Thoracic aorta (tissue), 2 donors: ENCODE measurements around the gene BPI. TPM values are rescaled to one million over a fixed set of nuclear protein-coding genes. Genes with fewer than 3 reads are reported as not detected.

ENCODE experiments used
- ATAC-seq: fragments of 150-250 bp; one replicate; pipeline ENCODE4 v1.8.0; 2017; ENCODE audit warnings: low read depth; ENCODE audit not compliant: insufficient number of reproducible peaks, low FRiP score
- DNase-seq: peaks from one replicate; pipeline ENCODE4 v3.0.0-alpha.2; 2020; ENCODE audit warnings: low spot score
- H3K27ac ChIP-seq, 2 donors: fragments of 200-600 bp; sonication (generic); 1 replicate in 1 of 2; 2 replicates in 1 of 2; pipeline ENCODE4 v1.5.1; 2016; ENCODE audit warnings: mild to moderate bottlenecking in 2 of 2, moderate library complexity in 2 of 2
- H3K27me3 ChIP-seq: fragments of 200-600 bp; sonication (generic); replicated peaks from 2 replicates; pipeline ENCODE4 v1.6.0; 2016; ENCODE audit warnings: mild to moderate bottlenecking; ENCODE audit not compliant: insufficient read depth
- H3K36me3 ChIP-seq: fragments of 200-600 bp; sonication (generic); one replicate; pipeline ENCODE4 v1.5.1; 2016
- H3K4me1 ChIP-seq, 2 donors: fragments of 200-600 bp; sonication (generic); 1 replicate in 1 of 2; 2 replicates in 1 of 2; pipeline versions ENCODE4 v1.5.1 to v1.6.0; 2016; ENCODE audit warnings: low read depth in 2 of 2, mild to moderate bottlenecking in 1 of 2; ENCODE audit not compliant: control insufficient read depth in 1 of 2
- H3K4me3 ChIP-seq: fragments of 200-600 bp; sonication (generic); 2 replicates; pipeline ENCODE4 v1.5.1; 2016; ENCODE audit warnings: mild to moderate bottlenecking
- H3K9me3 ChIP-seq: fragments of 200-600 bp; sonication (generic); 2 replicates; pipeline ENCODE4 v1.5.1; 2016
- CTCF ChIP-seq: fragments of 200-600 bp; sonication (generic); IDR thresholded peaks from one replicate; pipeline ENCODE4 v1.5.1; 2019; ENCODE audit warnings: antibody characterized with exemption
- total RNA-seq, 2 donors: library from RNA; depleted of rRNA; stranded (reverse); fragments of >200 nt; gene quantifications; one replicate each; pipeline versions ENCODE4 v1.1.0 to v1.2.3, GENCODE V29; 2016

The BPI gene
- total RNA-seq, 2 donors from 2014 or later = 0.35 to 4.1 TPM

- no peaks in the 10 kb centered on the region for H3K27me3 ChIP-seq
- no peaks in the 10 kb centered on the region for H3K9me3 ChIP-seq
- no peak for TF ChIP-seq CTCF
- H3K36me3 ChIP-seq = no peaks in the 10 kb centered on the region
- ATAC-seq (no peak), DNase-seq (no peak)
- H3K27ac ChIP-seq = no peak overlapping the region
- no peaks in the 10 kb centered on the region for H3K4me1 ChIP-seq
- no peak overlapping the region for H3K4me3 ChIP-seq
These were observed 54.6 kb downstream of the BPI start for GRCh38 chr20:38358556-38358955.

GRCh38 chr20:38363004-38363747 lies 59.2 kb downstream of the BPI start:
- Histone ChIP-seq H3K36me3 (no peaks in the 10 kb centered on the region), H3K4me3 (no peak overlapping the region), H3K9me3 (no peaks in the 10 kb centered on the region), H3K27ac (no peak overlapping the region), H3K27me3 (no peaks in the 10 kb centered on the region), H3K4me1 (no peaks in the 10 kb centered on the region)
- TF ChIP-seq CTCF = no peak
- DNase-seq (no peak), ATAC-seq (no peak)

- DNase-seq = no peak
- no peaks in the 10 kb centered on the region for H3K9me3 ChIP-seq
- no peaks in the 10 kb centered on the region for H3K36me3 ChIP-seq
- H3K27ac ChIP-seq = no peak overlapping the region
- no peak for ATAC-seq
- H3K4me1 ChIP-seq = no peaks in the 10 kb centered on the region
- H3K27me3 ChIP-seq = no peaks in the 10 kb centered on the region
- H3K4me3 ChIP-seq = no peak overlapping the region
- no peak for TF ChIP-seq CTCF
These were observed 65.4 kb downstream of the BPI start for GRCh38 chr20:38369389-38369788.

GRCh38 chr20:38372806-38373205 lies 68.8 kb downstream of the BPI start:
- TF ChIP-seq CTCF = no peak
- Histone ChIP-seq H3K9me3 (no peaks in the 10 kb centered on the region), H3K4me1 (no peaks in the 10 kb centered on the region), H3K4me3 (no peak overlapping the region), H3K36me3 (no peaks in the 10 kb centered on the region), H3K27me3 (no peaks in the 10 kb centered on the region), H3K27ac (peak overlapping the region; percentile 25 to 30)
- DNase-seq (no peak), ATAC-seq (no peak)

- no peaks in the 10 kb centered on the region for H3K9me3 ChIP-seq
- no peak for TF ChIP-seq CTCF
- H3K27ac ChIP-seq = peak overlapping the region; percentile 25 to 30
- DNase-seq = no peak
- H3K27me3 ChIP-seq = no peaks in the 10 kb centered on the region
- no peaks in the 10 kb centered on the region for H3K4me1 ChIP-seq
- no peak overlapping the region for H3K4me3 ChIP-seq
- H3K36me3 ChIP-seq = no peaks in the 10 kb centered on the region
- ATAC-seq = no peak
These were observed 69.4 kb downstream of the BPI start for GRCh38 chr20:38373231-38373867.
